Fibroblast of lung (primary cell): ENCODE measurements around the gene IKZF3. TPM values are rescaled to one million over a fixed set of nuclear protein-coding genes. Genes with fewer than 3 reads are reported as not detected.

Experiments used
- DNase-seq, 2 donors: peaks; one replicate each; pipeline versions ENCODE4 v3.0.0 to v3.0.0-alpha.2; 2010; ENCODE audit warnings: low read depth in 2 of 2
- H2AFZ ChIP-seq: 2 replicates; pipeline ENCODE4 v1.5.1; 2012; ENCODE audit warnings: low read length, control low read depth, inconsistent platforms
- H3K27ac ChIP-seq: 2 replicates; pipeline ENCODE4 v1.5.1; 2011; ENCODE audit warnings: low read length, control low read depth; ENCODE audit not compliant: insufficient read depth
- H3K27me3 ChIP-seq: 2 replicates; pipeline ENCODE4 v1.5.1; 2011; ENCODE audit warnings: mild to moderate bottlenecking, low read length; ENCODE audit not compliant: control insufficient read depth, insufficient read depth
- H3K36me3 ChIP-seq: 2 replicates; pipeline ENCODE4 v1.5.1; 2011; ENCODE audit warnings: low read length; ENCODE audit not compliant: control insufficient read depth, insufficient read depth
- H3K4me1 ChIP-seq: 2 replicates; pipeline ENCODE4 v1.5.1; 2011; ENCODE audit warnings: low read length; ENCODE audit not compliant: control insufficient read depth, insufficient read depth; ENCODE audit errors: extremely low read depth
- H3K4me2 ChIP-seq: 2 replicates; pipeline ENCODE4 v1.5.1; 2011; ENCODE audit warnings: low read length, control low read depth; ENCODE audit not compliant: insufficient read depth; ENCODE audit errors: extremely low read depth
- H3K4me3 ChIP-seq, 4 experiments: fragments of 200-600 bp in 1 of 4; sonication (generic) in 1 of 4; replicated peaks in 1 of 4; 2 replicates each; pipeline ENCODE4 v1.5.1; 2011 to 2016; ENCODE audit warnings: low read length in 4 of 4, low read depth in 3 of 4, mild to moderate bottlenecking in 3 of 4, control low read depth in 2 of 4, inconsistent platforms in 1 of 4, mixed read lengths in 1 of 4; ENCODE audit not compliant: insufficient read depth in 1 of 4; ENCODE audit errors: control extremely low read depth in 1 of 4
- H3K79me2 ChIP-seq: 2 replicates; pipeline ENCODE4 v1.5.1; 2012; ENCODE audit warnings: mild to moderate bottlenecking, low read length, inconsistent platforms; ENCODE audit not compliant: control insufficient read depth, insufficient read depth
- H3K9ac ChIP-seq: 2 replicates; pipeline ENCODE4 v1.5.1; 2011; ENCODE audit warnings: mild to moderate bottlenecking, low read length, control low read depth; ENCODE audit not compliant: insufficient read depth
- H3K9me3 ChIP-seq: 2 replicates; pipeline ENCODE4 v1.5.1; 2012; ENCODE audit warnings: low read depth, low read length; ENCODE audit not compliant: control insufficient read depth, insufficient read depth
- H4K20me1 ChIP-seq: 2 replicates; pipeline ENCODE4 v1.5.1; 2011; ENCODE audit warnings: low read length; ENCODE audit not compliant: control insufficient read depth, insufficient read depth; ENCODE audit errors: extremely low read depth
- CTCF ChIP-seq, 2 donors: IDR thresholded peaks in 1 of 2; conservative IDR thresholded peaks in 1 of 2; 1 replicate in 1 of 2; 2 replicates in 1 of 2; pipeline ENCODE4 v1.5.1; 2011 to 2012; ENCODE audit warnings: low read length in 2 of 2, control low read depth in 1 of 2, inconsistent platforms in 1 of 2, low read depth in 1 of 2, mild to moderate bottlenecking in 1 of 2
- EZH2 ChIP-seq: IDR thresholded peaks from 2 replicates; pipeline ENCODE4 v1.5.1; 2012; ENCODE audit warnings: low read length, control low read depth, mild to moderate bottlenecking; ENCODE audit errors: missing control alignments
- polyA plus RNA-seq, 2 donors: library from polyadenylated mRNA; depleted of rRNA in 1 of 2; stranded (reverse) in 1 of 2; unstranded in 1 of 2; fragments of >200 nt; gene quantifications; 2 replicates each; pipeline ENCODE4 v1.2.1, GENCODE V29; 2011 to 2012; ENCODE audit warnings: missing spikeins in 1 of 2
- total RNA-seq: library from RNA; depleted of rRNA; stranded (reverse); fragments of >200 nt; gene quantifications from 2 replicates; pipeline ENCODE4 v1.2.1, GENCODE V29; 2014

IKZF3 gene
- total and polyA plus RNA-seq, 2 donors (not counting 1 experiment from before 2014, with no cell fraction given) = not detected

DNA sequence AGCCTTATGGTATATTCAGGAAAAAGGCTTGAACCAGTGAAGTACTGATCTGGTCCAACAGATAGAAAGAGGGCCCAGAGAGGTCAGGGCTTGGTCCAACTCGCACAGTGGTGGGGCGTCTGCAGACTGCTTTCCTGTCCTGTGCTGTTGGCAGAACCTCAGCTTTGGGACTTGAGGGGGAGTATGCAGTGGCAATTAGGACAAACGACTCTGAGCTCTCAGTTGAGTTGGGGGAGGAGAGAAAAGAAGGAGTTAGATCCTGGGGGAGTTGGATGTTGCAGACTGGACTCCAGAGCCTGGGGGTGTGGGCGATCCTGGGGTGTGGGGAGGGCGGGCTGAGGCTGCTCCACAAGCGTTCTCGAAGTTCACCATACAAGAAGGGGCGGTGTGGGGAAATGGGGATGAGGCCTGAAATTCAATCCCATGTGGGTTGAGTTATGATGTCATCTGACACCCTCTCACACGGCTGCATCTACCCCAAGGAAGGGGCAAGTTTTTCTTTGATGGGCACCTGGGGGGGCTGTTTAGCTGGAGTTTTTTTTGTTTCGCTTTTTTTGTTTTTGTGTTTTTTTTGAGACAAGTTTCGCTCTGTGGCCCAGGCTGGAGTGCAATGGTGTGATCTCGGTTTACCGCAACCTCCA, 111.8 kb downstream of the IKZF3 start:
- no peak for DNase-seq
- Histone ChIP-seq H3K79me2 (no peaks in the 10 kb centered on the region), H3K27me3 (no peaks in the 10 kb centered on the region), H3K4me2 (no peak overlapping the region), H3K4me3 (no peak overlapping the region), H3K9ac (no peak overlapping the region), H3K4me1 (peaks cover 2% of the 10 kb centered on the region), H4K20me1 (no peaks in the 10 kb centered on the region), H3K27ac (no peak overlapping the region), H3K36me3 (no peaks in the 10 kb centered on the region), H3K9me3 (no peaks in the 10 kb centered on the region), H2AFZ (no peak overlapping the region)
- TF ChIP-seq EZH2 = no peak
- TF ChIP-seq CTCF (conservative IDR thresholded peaks at IDR 0.05 in 1 of 2, IDR thresholded peaks at IDR 0.05 in 1 of 2; ENCODE audit: low read depth in 1 of 2, low read length in 2 of 2) = no peak

- H3K27ac ChIP-seq = no peak overlapping the region
- H3K27me3 ChIP-seq = no peaks in the 10 kb centered on the region
- H4K20me1 ChIP-seq = no peaks in the 10 kb centered on the region
- TF ChIP-seq CTCF (conservative IDR thresholded peaks at IDR 0.05 in 1 of 2, IDR thresholded peaks at IDR 0.05 in 1 of 2; ENCODE audit: low read depth in 1 of 2, low read length in 2 of 2) (no peak), EZH2 (no peak)
- H2AFZ ChIP-seq = no peak overlapping the region
- DNase-seq = no peak
- no peaks in the 10 kb centered on the region for H3K79me2 ChIP-seq
- H3K9me3 ChIP-seq = no peaks in the 10 kb centered on the region
- no peak overlapping the region for H3K4me3 ChIP-seq
- H3K36me3 ChIP-seq = no peaks in the 10 kb centered on the region
- H3K4me2 ChIP-seq = no peak overlapping the region
- H3K4me1 ChIP-seq = peaks cover 2% of the 10 kb centered on the region
- no peak overlapping the region for H3K9ac ChIP-seq
Observed at GRCh38 chr17:39751637-39752036, 112.5 kb downstream of the IKZF3 start.

DNA sequence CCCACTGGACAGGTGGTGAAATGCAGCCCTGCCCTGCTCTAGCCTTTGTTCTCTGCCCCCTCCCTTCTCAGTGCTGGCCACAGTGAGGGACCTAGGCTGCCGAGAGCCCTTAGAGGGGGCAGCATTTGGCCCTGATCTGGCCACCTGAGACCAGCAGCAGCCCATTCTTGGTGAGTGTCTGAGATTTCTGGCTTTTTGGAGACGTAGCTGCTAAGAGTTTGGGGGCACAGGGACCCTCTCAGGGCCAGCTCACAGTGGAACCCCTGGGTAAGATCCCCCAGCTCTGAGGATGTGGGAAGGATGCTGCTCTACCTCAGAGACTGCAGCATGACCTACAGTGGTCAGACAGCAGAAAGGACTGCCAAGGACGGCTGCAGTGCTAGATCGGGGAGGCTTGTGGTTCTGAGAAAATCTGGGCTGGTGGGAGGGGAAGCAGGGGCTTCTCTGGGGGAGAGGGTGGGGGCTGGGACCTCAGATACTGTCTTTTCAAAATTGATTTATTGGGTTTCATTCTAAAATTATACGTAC, 113.0 kb downstream of the IKZF3 start:
- no peak overlapping the region for H2AFZ ChIP-seq
- no peak overlapping the region for H3K9ac ChIP-seq
- no peak for DNase-seq
- no peaks in the 10 kb centered on the region for H3K79me2 ChIP-seq
- H3K4me2 ChIP-seq = no peak overlapping the region
- H3K27me3 ChIP-seq = no peaks in the 10 kb centered on the region
- no peaks in the 10 kb centered on the region for H3K36me3 ChIP-seq
- H3K27ac ChIP-seq = no peak overlapping the region
- no peaks in the 10 kb centered on the region for H3K9me3 ChIP-seq
- no peak for TF ChIP-seq CTCF (conservative IDR thresholded peaks at IDR 0.05 in 1 of 2, IDR thresholded peaks at IDR 0.05 in 1 of 2; ENCODE audit: low read depth in 1 of 2, low read length in 2 of 2)
- no peak for TF ChIP-seq EZH2
- H3K4me1 ChIP-seq = peaks cover 2% of the 10 kb centered on the region
- no peaks in the 10 kb centered on the region for H4K20me1 ChIP-seq
- H3K4me3 ChIP-seq = no peak overlapping the region
